GM18517 (cell line): Measurements from ENCODE around the gene NOS3.

Experiments
- ATAC-seq: cut with Tn5 transposase; IDR thresholded peaks from one replicate; pipeline ENCODE4 v1.9.1; 2021; ENCODE audit warnings: mild to moderate bottlenecking, moderate library complexity; ENCODE audit not compliant: unreplicated experiment

NOS3 gene

DNA sequence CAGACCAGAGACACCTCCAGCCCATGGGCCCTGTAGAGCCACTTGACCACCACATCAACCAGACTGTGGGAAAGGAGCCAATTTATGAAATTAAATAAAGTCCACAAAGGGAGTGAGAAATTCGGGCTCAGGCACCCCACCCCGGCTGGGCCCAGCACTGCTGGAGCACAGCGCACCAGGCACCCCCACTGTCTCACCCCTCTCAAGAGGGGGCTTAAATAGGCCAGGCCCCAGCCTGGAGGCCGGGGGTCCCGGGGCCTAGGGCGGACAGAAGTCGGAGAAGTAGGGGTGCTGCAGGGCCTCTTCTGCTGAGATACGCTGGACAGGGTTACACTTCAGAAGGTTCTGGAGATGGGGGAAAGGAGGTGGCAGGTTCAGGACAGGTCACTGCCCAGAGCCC is 62.9 kb downstream of the NOS3 start:
- ATAC-seq = no peak

DNA sequence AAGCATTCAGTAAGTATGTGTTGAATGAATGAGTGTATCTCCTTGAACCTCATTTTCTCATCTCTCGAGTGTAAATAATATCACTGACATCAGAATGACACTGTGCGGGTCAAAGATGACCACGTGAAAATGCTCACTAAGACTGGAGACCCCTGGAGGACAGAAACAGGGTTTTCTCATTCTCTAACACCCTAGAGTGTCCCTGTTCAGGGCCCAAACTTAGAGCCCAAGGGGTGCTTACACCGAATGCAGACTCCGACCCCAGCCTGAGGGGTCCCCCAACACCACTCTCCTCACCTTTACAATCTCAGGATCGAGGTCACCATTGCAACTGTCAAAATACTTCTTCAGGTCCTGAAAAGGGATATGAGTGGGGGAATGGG is 65.5 kb downstream of the NOS3 start:
- no peak for ATAC-seq

GRCh38 chr7:151056666-151057505 is 66.1 kb downstream of the NOS3 start:
- no peak for ATAC-seq

DNA sequence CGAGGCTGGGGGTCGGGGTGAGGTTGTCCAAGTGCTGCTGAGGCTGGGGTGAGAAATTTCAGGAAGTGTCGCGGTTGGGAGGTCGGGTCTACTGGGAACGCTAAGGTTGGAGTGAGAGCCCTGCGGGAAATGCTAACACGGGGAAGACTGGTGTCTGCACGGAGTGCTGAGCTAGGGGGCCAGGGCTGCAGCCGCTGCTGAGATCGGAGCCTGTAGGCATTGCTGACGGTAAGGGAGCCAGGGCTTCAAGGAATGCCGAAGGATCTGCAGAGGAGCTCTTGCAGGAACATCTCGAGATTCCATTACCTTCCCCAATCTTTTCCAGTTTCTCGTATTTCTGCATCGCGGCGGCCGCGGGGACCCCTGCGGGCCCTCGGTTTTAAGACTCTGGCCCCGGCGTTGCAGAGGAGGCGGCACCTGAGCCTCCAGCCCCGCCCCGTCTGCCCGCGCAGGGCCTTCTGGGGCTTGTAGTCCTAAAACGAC is 66.7 kb downstream of the NOS3 start, which contains the start of gene CDK5:
Gene CDK5, minus strand, starts transcription at position 392 of the 483 bp plus-strand sequence. Its CDS starts 49 bp downstream, at position 343.
- peak; percentile 39 for ATAC-seq

GRCh38 chr7:151057989-151058780 is 67.4 kb downstream of the NOS3 start:
- peak; percentile 84 for ATAC-seq

- ATAC-seq = no peak
These were observed 68.1 kb downstream of the NOS3 start for GRCh38 chr7:151058781-151059366.

- no peak for ATAC-seq
These were observed 68.7 kb downstream of the NOS3 start, which contains the start of gene SLC4A2 for GRCh38 chr7:151059367-151060112. SLC4A2 (plus strand) TSS chr7:151059589; CDS start chr7:151061988, 2,399 bp downstream.

DNA sequence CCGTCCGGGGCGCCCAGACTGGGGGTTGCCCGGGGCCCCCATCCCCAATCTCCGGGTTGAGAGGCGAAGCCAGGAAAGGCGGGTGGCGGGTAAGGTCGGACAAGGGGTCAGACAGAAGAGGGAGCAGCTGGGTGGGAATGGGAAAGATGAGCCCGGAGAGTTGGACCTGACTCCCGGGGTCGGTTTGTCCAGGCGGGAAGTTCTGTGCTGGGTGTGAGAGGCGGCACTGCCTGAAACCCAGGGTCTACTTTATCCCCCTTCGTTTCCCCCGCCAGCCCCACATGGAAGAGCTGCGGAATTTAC is 69.2 kb downstream of the NOS3 start:
- no peak for ATAC-seq

GRCh38 chr7:151060416-151061212 is 69.8 kb downstream of the NOS3 start:
- ATAC-seq = no peak

DNA sequence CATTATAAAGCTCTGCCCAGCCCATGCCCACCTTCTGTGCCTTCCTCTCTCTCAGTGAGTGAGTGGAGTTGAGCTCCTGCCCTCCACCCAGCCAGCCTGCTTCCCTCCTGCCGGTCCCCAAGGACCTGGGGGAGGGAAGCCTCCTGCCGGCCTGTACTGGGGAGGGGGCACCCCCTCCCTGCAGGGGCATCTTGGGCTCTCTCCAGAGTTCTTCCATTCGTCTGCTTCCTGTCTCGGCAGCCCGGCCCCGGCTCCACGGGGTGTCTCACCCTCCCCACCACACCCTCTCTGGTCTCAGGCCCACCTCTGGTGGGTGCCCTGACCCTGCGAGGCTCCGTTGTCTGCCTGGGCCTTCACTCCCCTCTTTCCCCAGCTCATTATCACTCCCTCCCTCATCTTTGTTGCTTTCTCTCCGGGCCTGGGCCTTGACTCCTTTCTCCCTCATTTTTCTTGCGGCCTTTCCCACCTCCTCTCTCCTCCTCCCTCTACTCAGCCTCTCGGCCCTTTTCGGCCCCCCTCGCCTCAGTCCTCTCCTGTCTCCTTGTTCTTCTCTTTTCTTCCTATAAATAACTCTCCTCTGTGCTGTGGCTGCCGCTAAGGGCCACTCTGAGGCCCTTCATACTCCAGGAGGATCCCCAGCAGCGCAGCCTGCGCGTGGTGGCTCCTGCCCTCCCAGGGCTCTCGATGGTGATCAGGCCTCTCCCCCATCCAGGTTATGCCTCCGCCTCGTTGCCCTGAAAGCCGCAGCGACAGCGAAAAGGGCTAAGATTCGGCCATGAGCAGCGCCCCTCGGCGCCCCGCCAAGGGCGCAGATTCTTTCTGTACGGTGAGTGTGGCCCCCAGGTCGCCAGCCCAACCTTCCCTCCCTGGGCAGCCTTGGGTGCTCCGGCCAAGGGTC is 70.6 kb downstream of the NOS3 start:
- no peak for ATAC-seq

DNA sequence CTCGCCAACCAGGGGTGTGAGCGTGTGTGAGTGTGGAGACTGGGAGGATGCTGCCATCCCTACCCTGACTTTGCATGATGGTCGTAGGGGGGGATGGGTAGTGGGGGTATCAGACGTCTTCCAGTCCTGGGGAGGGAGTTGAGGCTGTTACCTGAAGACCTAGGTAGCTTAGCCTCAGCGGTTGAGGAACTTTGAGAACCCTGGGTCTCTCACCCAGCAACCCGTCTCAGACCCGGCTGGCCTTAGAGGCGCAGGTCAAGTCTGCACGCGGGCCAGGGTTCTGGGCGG is 71.2 kb downstream of the NOS3 start:
- ATAC-seq = no peak

DNA sequence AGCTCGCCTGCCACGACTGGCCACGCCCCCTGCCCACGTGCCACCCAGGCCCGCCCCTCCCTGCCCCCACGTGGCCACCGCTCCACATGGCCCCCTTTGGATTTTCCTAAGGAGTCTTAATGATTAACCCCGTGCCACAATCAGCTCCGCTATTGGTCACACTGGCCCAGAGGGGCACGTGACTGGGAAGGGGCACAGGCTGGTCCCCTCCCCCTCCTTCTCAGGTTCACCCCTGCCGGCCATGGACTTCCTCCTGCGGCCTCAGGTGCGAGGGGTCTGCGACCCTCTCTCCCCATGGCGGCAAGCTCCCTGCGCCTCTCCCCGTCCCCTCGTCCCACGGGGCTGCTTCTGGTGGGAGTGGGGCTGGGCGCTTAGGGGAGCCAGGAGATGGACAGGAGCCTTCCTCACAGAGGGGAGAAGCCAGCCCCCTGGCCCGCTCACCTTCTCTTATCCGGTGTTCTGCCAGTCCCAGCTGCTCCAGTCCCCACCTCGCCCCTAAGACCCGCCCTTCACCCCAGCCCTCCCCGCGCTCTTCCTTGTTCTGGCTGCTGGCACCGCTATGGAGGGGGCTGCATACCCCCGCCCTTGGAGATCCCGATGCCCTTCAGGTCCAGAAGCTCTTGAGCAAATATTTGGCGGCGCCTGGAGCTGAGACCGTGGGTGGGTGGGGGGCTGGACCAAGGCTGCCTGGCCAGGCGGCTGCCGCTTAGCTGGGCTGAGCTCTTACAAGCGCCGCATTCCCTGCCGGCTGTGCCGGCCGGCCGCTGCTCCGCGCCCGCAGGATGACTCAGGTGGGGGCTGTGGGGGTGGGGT is 71.8 kb downstream of the NOS3 start:
- no peak for ATAC-seq

DNA sequence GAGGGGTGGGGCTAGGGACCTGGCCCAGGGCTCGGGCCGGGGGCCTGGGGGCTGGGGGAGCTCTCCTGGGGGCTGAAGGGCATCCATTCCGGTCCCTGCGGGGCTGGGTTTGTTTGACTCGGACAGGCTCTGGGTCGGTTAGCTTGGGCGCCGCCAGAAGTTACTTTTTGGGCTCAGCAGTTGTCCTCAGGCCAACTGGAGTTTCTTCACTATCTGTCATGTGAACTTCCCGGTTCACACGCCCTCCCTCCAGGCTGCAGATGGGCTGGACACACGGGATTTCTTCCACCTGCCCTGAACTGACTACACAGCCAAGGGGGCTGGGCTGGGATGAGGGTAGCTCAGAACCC is 72.4 kb downstream of the NOS3 start:
- ATAC-seq = no peak
